ENCODE measurements around the gene PDLIM3. TPM values are rescaled to one million over a fixed set of nuclear protein-coding genes. Genes with fewer than 3 reads are reported as not detected.
"Not testable (repeated sequence)": the region's sequence is repeated elsewhere in the genome, so short reads cannot be mapped to it uniquely, and the experiment has no call there.

Gene PDLIM3
- total RNA-seq, 1 donor from 2014 or later = not detected

DNA sequence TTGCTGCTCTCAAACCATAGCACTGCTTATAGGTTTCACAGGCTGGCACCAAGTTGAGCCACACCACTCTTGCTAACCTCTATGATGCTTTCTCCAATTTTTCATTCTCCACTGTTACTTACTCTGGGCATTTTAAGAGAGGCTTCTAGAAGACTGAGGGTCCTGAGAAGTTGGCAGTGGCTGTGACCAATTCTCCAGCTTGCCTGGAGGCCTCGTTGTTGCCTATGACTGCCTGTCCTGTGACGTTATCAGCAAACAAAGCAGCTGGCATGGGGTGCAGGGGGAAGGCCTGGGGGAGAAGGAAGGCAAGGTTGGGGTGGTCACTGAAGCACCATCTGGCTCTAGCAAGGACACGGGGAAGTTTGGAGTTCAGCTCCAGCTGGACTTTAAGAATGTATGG is 30.4 kb upstream of the PDLIM3 start:
- no peaks in the 10 kb centered on the region for H3K4me1 Mint-ChIP-seq
- H3K27ac Mint-ChIP-seq = no peak overlapping the region
- no peak for DNase-seq
- no peaks in the 10 kb centered on the region for H3K9me3 Mint-ChIP-seq
- intact Hi-C loops (cut with micrococcal nuclease) = no loop called here
- no peaks in the 10 kb centered on the region for H3K36me3 Mint-ChIP-seq (ENCODE audit: low read depth)
- no peak overlapping the region for H3K4me3 Mint-ChIP-seq
- H3K27me3 Mint-ChIP-seq = no peaks in the 10 kb centered on the region

GRCh38 chr4:185564349-185564748 is 29.0 kb upstream of the PDLIM3 start:
- no peaks in the 10 kb centered on the region for H3K4me1 Mint-ChIP-seq
- H3K9me3 Mint-ChIP-seq = no peaks in the 10 kb centered on the region
- intact Hi-C loops (cut with micrococcal nuclease) = no loop called here
- no peaks in the 10 kb centered on the region for H3K27me3 Mint-ChIP-seq
- no peak overlapping the region for H3K27ac Mint-ChIP-seq
- H3K36me3 Mint-ChIP-seq (ENCODE audit: low read depth) = no peaks in the 10 kb centered on the region
- H3K4me3 Mint-ChIP-seq = no peak overlapping the region
- no peak for DNase-seq

DNA sequence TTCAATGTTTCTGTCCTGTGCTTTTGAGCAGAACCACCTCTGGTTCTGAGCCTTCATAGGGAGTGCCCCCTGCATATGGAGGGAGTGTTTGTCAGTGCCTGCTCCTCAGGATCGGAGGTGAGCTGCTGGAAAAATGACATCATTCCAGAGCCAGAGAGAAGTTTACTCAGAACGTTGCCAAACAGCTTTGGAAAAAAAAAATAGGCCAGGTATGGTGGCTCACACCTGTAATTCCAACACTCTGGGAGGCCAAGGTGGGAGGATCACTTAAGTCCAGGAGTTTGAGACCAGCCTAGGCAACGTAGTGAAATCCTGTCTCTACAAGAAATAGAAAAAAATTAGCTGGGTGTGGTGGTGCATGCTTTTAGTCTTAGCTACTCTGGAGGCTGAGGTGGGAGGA is 27.2 kb upstream of the PDLIM3 start:
- H3K27ac Mint-ChIP-seq = no peak overlapping the region
- DNase-seq = no peak
- H3K36me3 Mint-ChIP-seq (ENCODE audit: low read depth) = no peaks in the 10 kb centered on the region
- H3K27me3 Mint-ChIP-seq = peaks cover 14% of the 10 kb centered on the region
- H3K4me3 Mint-ChIP-seq = no peak overlapping the region
- H3K4me1 Mint-ChIP-seq = no peaks in the 10 kb centered on the region
- peaks cover 3% of the 10 kb centered on the region for H3K9me3 Mint-ChIP-seq
- intact Hi-C loops (cut with micrococcal nuclease) = no loop called here

- H3K4me1 Mint-ChIP-seq = no peaks in the 10 kb centered on the region
- peaks cover 4% of the 10 kb centered on the region for H3K9me3 Mint-ChIP-seq
- no peak overlapping the region for H3K4me3 Mint-ChIP-seq
- H3K27ac Mint-ChIP-seq = no peak overlapping the region
- peaks cover 18% of the 10 kb centered on the region for H3K27me3 Mint-ChIP-seq
- no peak for DNase-seq
- intact Hi-C loops (cut with micrococcal nuclease) = no loop called here
- H3K36me3 Mint-ChIP-seq (ENCODE audit: low read depth) = no peaks in the 10 kb centered on the region
Observed at GRCh38 chr4:185560316-185560715, 25.0 kb upstream of the PDLIM3 start.

- intact Hi-C loops (cut with micrococcal nuclease) = no loop called here
- Mint-ChIP-seq H3K36me3 (ENCODE audit: low read depth) (no peaks in the 10 kb centered on the region), H3K27ac (no peak overlapping the region), H3K4me3 (no peak overlapping the region), H3K9me3 (peaks cover 4% of the 10 kb centered on the region), H3K4me1 (no peaks in the 10 kb centered on the region), H3K27me3 (peaks cover 18% of the 10 kb centered on the region)
- DNase-seq = no peak
Observed at GRCh38 chr4:185559915-185560281, 24.6 kb upstream of the PDLIM3 start.

DNA sequence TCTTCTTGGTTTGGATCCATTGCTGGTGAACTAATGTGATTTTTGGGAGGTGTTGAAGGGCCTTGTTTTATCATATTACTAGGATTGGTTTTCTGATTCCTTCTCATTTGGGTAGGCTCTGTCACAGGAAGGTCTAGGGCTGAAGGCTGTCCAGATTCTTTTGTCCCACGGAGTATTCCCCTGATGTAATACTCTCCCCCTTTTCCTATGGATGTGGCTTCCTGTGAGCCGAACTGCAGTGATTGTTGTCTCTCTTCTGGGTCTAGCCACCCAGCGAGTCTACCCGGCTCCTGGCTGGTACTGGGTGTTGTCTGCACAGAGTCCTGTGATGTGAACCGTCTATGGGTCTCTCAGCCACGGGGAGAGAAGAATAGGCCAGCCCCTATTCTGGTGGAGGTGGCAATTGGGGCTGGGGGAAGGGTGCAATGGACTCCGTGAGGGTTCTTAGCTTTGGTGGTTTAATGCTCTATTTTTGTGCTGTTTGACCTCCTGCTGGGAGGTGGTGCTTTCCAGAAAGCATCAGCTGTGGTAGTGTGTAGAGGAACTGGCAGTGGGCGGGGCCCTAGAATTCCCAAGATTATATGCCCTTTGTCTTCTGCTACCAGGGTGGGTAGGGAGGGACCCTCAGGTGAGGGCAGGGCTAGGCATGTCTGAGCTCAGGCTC is 24.1 kb upstream of the PDLIM3 start:
- intact Hi-C loops (cut with micrococcal nuclease); DNase-seq: not testable (repeated sequence)

DNA sequence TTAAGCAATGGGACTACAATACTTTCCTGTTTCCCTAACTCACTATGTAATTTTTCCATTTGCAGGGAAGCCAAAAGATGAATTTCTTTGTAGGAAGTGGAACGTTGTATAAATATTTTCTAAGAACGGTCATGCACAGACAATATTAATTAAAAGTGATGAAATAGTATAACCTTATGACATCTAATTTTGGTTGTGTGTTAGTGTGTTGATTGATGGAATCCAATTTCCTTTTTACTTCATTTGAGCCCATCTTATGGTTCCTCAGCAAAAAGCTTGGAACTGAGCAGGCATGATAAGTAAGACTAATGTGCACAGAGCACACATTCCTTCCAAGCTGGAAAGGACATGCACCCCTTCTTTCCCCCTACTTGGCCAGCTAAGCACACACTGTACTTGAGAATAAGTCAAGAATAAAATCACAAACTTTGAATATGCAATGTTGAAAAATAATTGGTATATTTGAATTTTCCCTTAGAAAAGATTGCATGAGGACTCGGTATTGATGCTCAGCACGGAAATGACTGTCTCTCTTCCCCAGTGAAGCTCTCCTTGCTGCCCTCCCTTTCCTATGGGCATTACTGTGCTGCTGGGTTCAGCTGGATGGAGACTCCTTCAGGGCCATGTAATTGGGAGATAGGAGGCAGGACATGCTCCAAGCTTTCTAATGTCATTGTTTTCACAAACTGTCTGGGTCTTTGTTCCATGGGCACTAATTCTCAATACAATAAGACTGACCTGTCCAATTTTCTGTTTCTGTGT is 19.2 kb upstream of the PDLIM3 start:
- Mint-ChIP-seq H3K36me3 (ENCODE audit: low read depth) (no peaks in the 10 kb centered on the region), H3K9me3 (peaks cover 4% of the 10 kb centered on the region), H3K4me1 (no peaks in the 10 kb centered on the region), H3K27me3 (peaks cover 28% of the 10 kb centered on the region), H3K27ac (no peak overlapping the region), H3K4me3 (no peak overlapping the region)
- intact Hi-C loops (cut with micrococcal nuclease) = no loop called here
- no peak for DNase-seq

More for the DNA sequence above, 24.1 kb upstream of the PDLIM3 start:
- not testable (repeated sequence) for H3K36me3 Mint-ChIP-seq (ENCODE audit: low read depth); H3K9me3 Mint-ChIP-seq; H3K4me3 Mint-ChIP-seq; H3K27ac Mint-ChIP-seq; H3K4me1 Mint-ChIP-seq
- H3K27me3 Mint-ChIP-seq = peaks cover 18% of the 10 kb centered on the region

DNA sequence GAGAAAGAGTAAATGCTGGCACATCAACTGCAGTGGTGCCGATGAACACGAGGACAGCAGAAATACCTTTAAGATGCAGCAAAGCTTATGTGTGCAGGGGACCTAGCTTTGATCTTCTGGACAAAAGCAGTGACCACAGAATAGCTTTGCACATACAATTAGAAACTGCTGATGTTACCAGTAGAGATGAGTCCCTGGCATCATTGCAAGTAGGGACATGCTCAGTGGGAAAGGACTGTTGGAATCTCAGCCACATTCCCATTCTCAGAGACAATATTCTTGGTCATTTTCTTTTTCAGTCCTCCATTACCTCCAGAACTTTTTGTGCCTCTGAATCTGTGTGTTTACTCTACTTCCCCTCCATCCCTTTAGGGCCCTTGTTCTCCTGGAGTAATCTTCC is 16.9 kb upstream of the PDLIM3 start:
- no peak overlapping the region for H3K4me3 Mint-ChIP-seq
- H3K9me3 Mint-ChIP-seq = no peaks in the 10 kb centered on the region
- H3K4me1 Mint-ChIP-seq = no peaks in the 10 kb centered on the region
- H3K27me3 Mint-ChIP-seq = peaks cover 23% of the 10 kb centered on the region
- intact Hi-C loops (cut with micrococcal nuclease) = no loop called here
- DNase-seq = no peak
- H3K27ac Mint-ChIP-seq = no peak overlapping the region
- no peaks in the 10 kb centered on the region for H3K36me3 Mint-ChIP-seq (ENCODE audit: low read depth)

GRCh38 chr4:185550933-185551332 is 15.6 kb upstream of the PDLIM3 start:
- H3K4me3 Mint-ChIP-seq = no peak overlapping the region
- H3K9me3 Mint-ChIP-seq = no peaks in the 10 kb centered on the region
- H3K4me1 Mint-ChIP-seq = no peaks in the 10 kb centered on the region
- intact Hi-C loops (cut with micrococcal nuclease) = no loop called here
- H3K27ac Mint-ChIP-seq = no peak overlapping the region
- H3K27me3 Mint-ChIP-seq = peaks cover 22% of the 10 kb centered on the region
- H3K36me3 Mint-ChIP-seq (ENCODE audit: low read depth) = no peaks in the 10 kb centered on the region
- DNase-seq = no peak

DNA sequence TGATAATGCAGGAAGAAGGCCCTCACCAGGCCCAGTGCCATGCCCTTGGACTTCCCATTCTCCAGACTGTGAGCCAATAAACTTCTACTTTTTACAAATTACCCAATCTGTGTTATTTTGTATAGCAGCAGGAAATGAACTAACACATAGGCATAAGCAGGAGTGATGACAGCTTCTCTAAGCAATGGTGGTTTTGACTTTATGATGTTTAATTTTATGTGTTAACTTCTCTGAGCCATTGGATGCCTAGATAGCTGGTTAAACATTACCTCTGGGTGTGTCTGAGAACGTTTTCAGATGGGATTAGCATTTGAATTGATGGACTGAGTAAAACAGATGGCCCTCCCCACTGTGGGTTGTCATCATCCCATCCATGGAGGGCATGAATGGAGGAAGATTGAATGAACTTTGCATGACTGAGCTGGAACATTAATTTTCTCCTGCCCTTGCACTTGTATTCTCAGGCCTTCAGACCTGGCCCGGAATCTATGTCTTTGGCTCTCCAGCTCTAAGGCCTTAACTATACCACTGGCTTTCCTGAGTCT is 13.9 kb upstream of the PDLIM3 start:
- no peaks in the 10 kb centered on the region for H3K4me1 Mint-ChIP-seq
- DNase-seq = no peak
- H3K27me3 Mint-ChIP-seq = peaks cover 22% of the 10 kb centered on the region
- intact Hi-C loops (cut with micrococcal nuclease) = no loop called here
- no peak overlapping the region for H3K4me3 Mint-ChIP-seq
- no peaks in the 10 kb centered on the region for H3K36me3 Mint-ChIP-seq (ENCODE audit: low read depth)
- H3K27ac Mint-ChIP-seq = no peak overlapping the region
- no peaks in the 10 kb centered on the region for H3K9me3 Mint-ChIP-seq

DNA sequence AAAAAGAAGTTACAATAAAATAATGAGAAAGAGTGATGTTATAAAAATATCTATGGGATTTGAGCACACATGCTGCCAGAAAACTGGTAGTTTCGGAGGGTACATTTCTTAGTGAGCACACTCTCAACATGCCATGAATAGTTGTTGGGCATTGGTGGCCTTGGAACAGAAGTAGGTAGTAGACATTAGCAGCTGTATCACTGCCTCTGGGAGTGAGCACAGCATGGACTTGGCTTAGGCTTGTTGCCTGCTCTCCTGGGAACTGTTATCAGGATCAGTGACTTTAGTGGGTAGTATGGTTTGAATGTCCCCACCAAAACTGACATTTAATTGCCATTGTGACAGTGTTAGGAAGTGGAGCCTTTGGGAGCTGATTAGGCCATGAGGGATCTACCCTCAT is 13.3 kb upstream of the PDLIM3 start:
- no peak overlapping the region for H3K27ac Mint-ChIP-seq
- no peak overlapping the region for H3K4me3 Mint-ChIP-seq
- intact Hi-C loops (cut with micrococcal nuclease) = no loop called here
- no peaks in the 10 kb centered on the region for H3K36me3 Mint-ChIP-seq (ENCODE audit: low read depth)
- DNase-seq = no peak
- no peaks in the 10 kb centered on the region for H3K4me1 Mint-ChIP-seq
- H3K27me3 Mint-ChIP-seq = peaks cover 22% of the 10 kb centered on the region
- H3K9me3 Mint-ChIP-seq = no peaks in the 10 kb centered on the region

DNA sequence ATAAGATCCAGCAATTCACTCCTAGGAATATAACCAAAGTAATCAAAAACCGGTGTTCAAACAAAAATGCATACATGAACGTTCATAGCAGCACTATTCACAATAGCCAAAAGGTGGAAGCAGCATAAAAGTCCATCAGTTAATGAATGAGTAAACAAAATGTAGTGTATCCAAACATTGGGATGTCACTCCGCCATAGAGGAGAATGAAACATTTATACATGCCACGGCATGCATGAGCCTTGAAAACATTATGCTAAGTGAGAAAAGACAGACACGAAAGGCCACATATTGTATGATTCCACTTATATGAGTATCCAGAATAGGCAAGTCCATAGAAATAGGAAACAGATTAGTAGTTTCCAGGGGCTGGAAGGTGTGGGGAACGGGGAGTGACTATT is 11.0 kb upstream of the PDLIM3 start:
- DNase-seq = no peak
- Mint-ChIP-seq H3K4me1 (no peaks in the 10 kb centered on the region), H3K27me3 (peaks cover 19% of the 10 kb centered on the region), H3K36me3 (ENCODE audit: low read depth) (no peaks in the 10 kb centered on the region), H3K9me3 (no peaks in the 10 kb centered on the region), H3K27ac (no peak overlapping the region), H3K4me3 (no peak overlapping the region)
- intact Hi-C loops (cut with micrococcal nuclease) = no loop called here

- Mint-ChIP-seq H3K4me3 (no peak overlapping the region), H3K4me1 (no peaks in the 10 kb centered on the region), H3K36me3 (ENCODE audit: low read depth) (no peaks in the 10 kb centered on the region), H3K27me3 (peaks cover 14% of the 10 kb centered on the region), H3K9me3 (no peaks in the 10 kb centered on the region), H3K27ac (no peak overlapping the region)
- intact Hi-C loops (cut with micrococcal nuclease) = no loop called here
- no peak for DNase-seq
Observed at GRCh38 chr4:185542626-185543315, 7.5 kb upstream of the PDLIM3 start.

GRCh38 chr4:185541251-185541727 is 6.0 kb upstream of the PDLIM3 start:
- intact Hi-C loops (cut with micrococcal nuclease) = no loop called here
- Mint-ChIP-seq H3K9me3 (no peaks in the 10 kb centered on the region), H3K4me1 (no peaks in the 10 kb centered on the region), H3K27me3 (peaks cover 17% of the 10 kb centered on the region), H3K27ac (no peak overlapping the region), H3K4me3 (no peak overlapping the region), H3K36me3 (ENCODE audit: low read depth) (no peaks in the 10 kb centered on the region)
- DNase-seq = no peak

All from activated CD4-positive, alpha-beta T cell treated with anti-CD3 and anti-CD28 coated beads, Interleukin-2, amount 10 ng/mL, durations not matched to agents 24 days and 14 days (primary cell).